SK-N-SH (cell line): ENCODE measurements around the gene CCDC178. TPM values are rescaled to one million over a fixed set of nuclear protein-coding genes. Genes with fewer than 3 reads are reported as not detected.

ENCODE experiments used
- CTCF ChIA-PET: fragments of 300-600, 350-600 bp; formaldehyde crosslinking; extraction: SDS; loops from one replicate; lab custom pipeline; 2021; lab: Yijun Ruan, JAX
- POLR2A ChIA-PET: fragments of 350-600 bp; sonication (Branson Sonifier 250); formaldehyde crosslinking; extraction: SDS; loops from one replicate; lab custom pipeline; 2020; ENCODE audit warnings: antibody characterized with exemption, inconsistent platforms; lab: Yijun Ruan, JAX
- DNase-seq: peaks from one replicate; pipeline ENCODE4 v3.0.0; 2012
- H2AFZ ChIP-seq: fragments of 200-600 bp; sonication (generic); 2 replicates; pipeline ENCODE4 v1.8.1; 2016; ENCODE audit warnings: antibody characterized with exemption, mild to moderate bottlenecking, low read depth
- H3F3A ChIP-seq: fragments of 200-600 bp; sonication (generic); replicated peaks from 2 replicates; pipeline ENCODE3; 2016; ENCODE audit warnings: antibody characterized with exemption, mild to moderate bottlenecking; ENCODE audit not compliant: insufficient read depth
- H3K27ac ChIP-seq, 2 experiments: fragments of 200-500 bp in 1 of 2; fragments of 200-600 bp in 1 of 2; sonication (Bioruptor generic) in 1 of 2; sonication (generic), shearing (Covaris generic) in 1 of 2; 2 replicates each; pipeline versions ENCODE4 v1.5.1 to v1.6.1; 2014 to 2016; ENCODE audit warnings: low read depth in 2 of 2, inconsistent platforms in 1 of 2, low read length in 1 of 2, mild to moderate bottlenecking in 1 of 2, mixed read lengths in 1 of 2
- H3K27me3 ChIP-seq: fragments of 200-600 bp; sonication (generic), shearing (Covaris generic); 2 replicates; pipeline ENCODE4 v1.6.1; 2016; ENCODE audit warnings: mixed run types; ENCODE audit not compliant: insufficient read depth
- H3K36me3 ChIP-seq, 2 experiments: fragments of 200-500 bp in 1 of 2; fragments of 200-600 bp in 1 of 2; sonication (Bioruptor generic) in 1 of 2; sonication (generic) in 1 of 2; replicated peaks in 1 of 2; 2 replicates each; pipeline versions ENCODE3 to v1.5.1; 2014 to 2016; ENCODE audit warnings: low read length in 1 of 2, mild to moderate bottlenecking in 1 of 2; ENCODE audit not compliant: insufficient read depth in 2 of 2, control insufficient read depth in 1 of 2
- H3K4me1 ChIP-seq, 2 experiments: fragments of 200-500 bp in 1 of 2; fragments of 200-600 bp in 1 of 2; sonication (Bioruptor generic) in 1 of 2; sonication (generic), shearing (Covaris generic) in 1 of 2; 2 replicates each; pipeline versions ENCODE4 v1.5.1 to v1.6.1; 2014 to 2016; ENCODE audit warnings: low read depth in 1 of 2, low read length in 1 of 2, mixed run types in 1 of 2; ENCODE audit not compliant: insufficient read depth in 2 of 2, control insufficient read depth in 1 of 2
- H3K4me2 ChIP-seq: fragments of 200-600 bp; sonication (generic), shearing (Covaris generic); 2 replicates; pipeline ENCODE4 v1.6.1; 2017; ENCODE audit warnings: mixed run types
- H3K4me3 ChIP-seq, 2 experiments: fragments of 200-500 bp in 1 of 2; fragments of 200-600 bp in 1 of 2; sonication (Bioruptor generic) in 1 of 2; sonication (generic), shearing (Covaris generic) in 1 of 2; 2 replicates each; pipeline versions ENCODE4 v1.5.1 to v1.8.1; 2014 to 2016; ENCODE audit warnings: low read depth in 2 of 2, inconsistent platforms in 1 of 2, low read length in 1 of 2, mild to moderate bottlenecking in 1 of 2, mixed read lengths in 1 of 2, moderate library complexity in 1 of 2
- H3K79me2 ChIP-seq: fragments of 200-600 bp; sonication (generic); 2 replicates; pipeline ENCODE4 v1.8.1; 2017; ENCODE audit warnings: mild to moderate bottlenecking; ENCODE audit not compliant: insufficient read depth
- H3K9ac ChIP-seq: fragments of 200-600 bp; sonication (generic); 2 replicates; pipeline ENCODE4 v1.6.1; 2017; ENCODE audit warnings: mixed run types
- H3K9me2 ChIP-seq: fragments of 200-600 bp; sonication (generic); 2 replicates; pipeline ENCODE4 v1.6.1; 2017; ENCODE audit warnings: mixed run types
- H3K9me3 ChIP-seq: fragments of 200-600 bp; sonication (generic); 2 replicates; pipeline ENCODE4 v1.6.1; 2017; ENCODE audit warnings: mixed run types, mild to moderate bottlenecking, moderate library complexity
- H4K20me1 ChIP-seq: fragments of 200-600 bp; sonication (generic); 2 replicates; pipeline ENCODE4 v1.6.1; 2017; ENCODE audit warnings: mild to moderate bottlenecking, mixed run types; ENCODE audit not compliant: insufficient read depth
- CHD2 ChIP-seq: fragments of 150-350 bp; IDR thresholded peaks from 2 replicates; pipeline ENCODE4 v1.6.1; 2018; ENCODE audit warnings: low read length; ENCODE audit not compliant: partially characterized antibody
- ELF1 ChIP-seq: IDR thresholded peaks from 2 replicates; pipeline ENCODE4 v1.4.0; 2012
- EP300 ChIP-seq, 2 experiments: IDR thresholded peaks; 2 replicates each; pipeline versions ENCODE4 v1.4.0 to v1.6.1; 2012; ENCODE audit warnings: borderline replicate concordance in 1 of 2, low read depth in 1 of 2, low read length in 1 of 2
- FOSL2 ChIP-seq: IDR thresholded peaks from 2 replicates; pipeline ENCODE4 v1.4.0; 2012; ENCODE audit warnings: low read depth, mild to moderate bottlenecking, moderate library complexity, borderline replicate concordance
- FOXJ3 ChIP-seq: sonication (generic); formaldehyde crosslinking; IDR thresholded peaks from 2 replicates; pipeline ENCODE4 v1.5.1; 2020; ENCODE audit warnings: mild to moderate bottlenecking, missing genetic modification reagents
- FOXM1 ChIP-seq: IDR thresholded peaks from 2 replicates; pipeline ENCODE4 v1.4.0; 2012; ENCODE audit warnings: low read depth, mild to moderate bottlenecking
- GABPA ChIP-seq: IDR thresholded peaks from 2 replicates; pipeline ENCODE4 v1.4.0; 2012; ENCODE audit warnings: low read depth, mild to moderate bottlenecking
- GATA2 ChIP-seq: sonication (generic); formaldehyde crosslinking; IDR thresholded peaks from 2 replicates; pipeline ENCODE4 v1.5.0; 2020; ENCODE audit warnings: mild to moderate bottlenecking, missing genetic modification reagents
- JUND ChIP-seq: IDR thresholded peaks from 2 replicates; pipeline ENCODE4 v1.4.0; 2012
- MAX ChIP-seq: IDR thresholded peaks from 2 replicates; pipeline ENCODE4 v1.4.0; 2012; ENCODE audit warnings: low read depth
- MEF2A ChIP-seq: IDR thresholded peaks from 2 replicates; pipeline ENCODE4 v1.4.0; 2012; ENCODE audit warnings: low read depth, borderline replicate concordance
- MXI1 ChIP-seq: IDR thresholded peaks from 2 replicates; pipeline ENCODE4 v1.6.1; 2012; ENCODE audit warnings: mild to moderate bottlenecking, low read depth, low read length, improper control_type of control experiment
- NRF1 ChIP-seq: IDR thresholded peaks from 2 replicates; pipeline ENCODE4 v1.6.1; 2012; ENCODE audit warnings: low read depth, mild to moderate bottlenecking, low read length
- RCOR1 ChIP-seq: fragments of 150-350 bp; IDR thresholded peaks from 2 replicates; pipeline ENCODE4 v1.6.1; 2017; ENCODE audit warnings: antibody characterized with exemption, low read length
- RXRA ChIP-seq: IDR thresholded peaks from 2 replicates; pipeline ENCODE4 v1.4.0; 2012; ENCODE audit warnings: low read depth, mild to moderate bottlenecking, borderline replicate concordance
- SMC3 ChIP-seq: IDR thresholded peaks from 2 replicates; pipeline ENCODE4 v1.6.1; 2012; ENCODE audit warnings: low read depth, low read length, improper control_type of control experiment
- TAF1 ChIP-seq: IDR thresholded peaks from 2 replicates; pipeline ENCODE4 v1.6.1; 2012; ENCODE audit warnings: low read depth, mild to moderate bottlenecking, low read length, moderate library complexity, borderline replicate concordance
- TCF12 ChIP-seq: IDR thresholded peaks from 2 replicates; pipeline ENCODE4 v1.4.0; 2012
- USF1 ChIP-seq: IDR thresholded peaks from 2 replicates; pipeline ENCODE4 v1.4.0; 2012; ENCODE audit warnings: low read depth, borderline replicate concordance
- YY1 ChIP-seq: IDR thresholded peaks from 2 replicates; pipeline ENCODE4 v1.4.0; 2012; ENCODE audit warnings: low read depth, mild to moderate bottlenecking
- ZBTB33 ChIP-seq: IDR thresholded peaks from 2 replicates; pipeline ENCODE4 v1.4.0; 2012; ENCODE audit warnings: low read depth, borderline replicate concordance
- WGBS: methylation state at CpG from one replicate; pipeline ENCODE4 v1.1.6; 2017; ENCODE audit warnings: low lambda C conversion rate; 5-methylcytosine and 5-hydroxymethylcytosine counted together
- polyA plus RNA-seq, 3 experiments: library from polyadenylated mRNA; depleted of rRNA; stranded (reverse); fragments of >200 nt; gene quantifications; 2 replicates each; pipeline ENCODE4 v1.2.3, GENCODE V29; 2012

CCDC178 gene
- polyA plus RNA-seq, 1 of the 3 experiments (the other 2 are of a cell fraction): not detected

- H3F3A ChIP-seq: peaks cover 1% of the 10 kb centered on the region
- CTCF ChIA-PET: no interaction called here
- H3K79me2 ChIP-seq: no peaks in the 10 kb centered on the region
- WGBS: 48% methylated on average over 5 of the region's 5 CpGs
- TF ChIP-seq RCOR1: no peak
- no peak for TF ChIP-seq EP300 (IDR thresholded peaks at IDR 0.05; ENCODE audit: borderline replicate concordance in 1 of 2, low read depth in 1 of 2, low read length in 1 of 2)
- no peak for TF ChIP-seq ZBTB33
- no peak for TF ChIP-seq FOXM1
- no peak for TF ChIP-seq JUND
- TF ChIP-seq GABPA: no peak
- TF ChIP-seq CHD2: no peak
- TF ChIP-seq FOXJ3 (CRISPR knock-in tag): no peak
- TF ChIP-seq ELF1: no peak
- TF ChIP-seq RXRA: no peak
- TF ChIP-seq, all 33 proteins: peak for 0
- POLR2A ChIA-PET: no interaction called here
- DNase-seq: no peak
- Histone ChIP-seq H4K20me1 (no peaks in the 10 kb centered on the region), H3K4me1 (no peaks in the 10 kb centered on the region), H3K4me3 (no peak overlapping the region), H3K9me3 (no peaks in the 10 kb centered on the region), H2AFZ (no peak overlapping the region), H3K4me2 (no peak overlapping the region), H3K9me2 (no peaks in the 10 kb centered on the region), H3K27ac (no peak overlapping the region), H3K9ac (no peak overlapping the region), H3K36me3 (no peaks in the 10 kb centered on the region), H3K27me3 (no peaks in the 10 kb centered on the region; the same call in 1 of the 2 replicates)
Observed at GRCh38 chr18:32961538-32961937, 479.0 kb downstream of the CCDC178 start.

GRCh38 chr18:32958746-32959145 is 481.8 kb downstream of the CCDC178 start:
- Histone ChIP-seq H3K27me3 (no peaks in the 10 kb centered on the region), H3K9ac (no peak overlapping the region), H3K9me2 (no peaks in the 10 kb centered on the region), H4K20me1 (no peaks in the 10 kb centered on the region), H3K4me3 (no peak overlapping the region), H3K4me1 (no peaks in the 10 kb centered on the region), H2AFZ (no peak overlapping the region), H3K27ac (no peak overlapping the region), H3K4me2 (no peak overlapping the region), H3K9me3 (no peaks in the 10 kb centered on the region), H3K36me3 (no peaks in the 10 kb centered on the region), H3F3A (peaks cover 4% of the 10 kb centered on the region), H3K79me2 (no peaks in the 10 kb centered on the region)
- TF ChIP-seq USF1 (no peak), TAF1 (no peak), JUND (no peak), MEF2A (no peak), MAX (no peak), EP300 (IDR thresholded peaks at IDR 0.05; ENCODE audit: borderline replicate concordance in 1 of 2, low read depth in 1 of 2, low read length in 1 of 2) (no peak), TCF12 (no peak), GATA2 (CRISPR knock-in tag) (no peak), MXI1 (no peak), GABPA (no peak), FOSL2 (no peak), SMC3 (no peak), RCOR1 (no peak), NRF1 (no peak), YY1 (no peak)
- 33% methylated on average over 1 of the region's 1 CpG for WGBS
- ChIA-PET POLR2A (no interaction called here), CTCF (interaction anchor here (0.5 kb wide), 1 partner anchor 186 kb away, joined by 3 read pairs; the partner anchor contains the start of gene KLHL14)
- no peak for DNase-seq
